NCI-H2081 (cell line): Measurements from ENCODE around the gene PMEPA1.

Experiments
- DNase-seq, 2 experiments: peaks; one replicate each; lab custom pipeline; 2025; lab: John Stamatoyannopoulos, UW

Gene PMEPA1

GRCh38 chr20:57676589-57677583 is 32.9 kb downstream of the PMEPA1 start:
- no peak for DNase-seq

GRCh38 chr20:57675773-57676172 is 34.0 kb downstream of the PMEPA1 start:
- no peak for DNase-seq

GRCh38 chr20:57672953-57673575 is 36.8 kb downstream of the PMEPA1 start:
- no peak for DNase-seq

GRCh38 chr20:57672164-57672563 is 37.7 kb downstream of the PMEPA1 start:
- peak; percentile 20 to 39 for DNase-seq

- DNase-seq: no peak
Measured at GRCh38 chr20:57671662-57672061, 38.2 kb downstream of the PMEPA1 start.

- DNase-seq: no peak
Measured at GRCh38 chr20:57671072-57671391, 38.8 kb downstream of the PMEPA1 start.

- no peak for DNase-seq
Measured at GRCh38 chr20:57670288-57671071, 39.3 kb downstream of the PMEPA1 start.

- DNase-seq: no peak
Measured at GRCh38 chr20:57669632-57670031, 40.2 kb downstream of the PMEPA1 start.

GRCh38 chr20:57667924-57668782 is 41.7 kb downstream of the PMEPA1 start:
- no peak for DNase-seq

GRCh38 chr20:57667388-57667787 is 42.4 kb downstream of the PMEPA1 start:
- DNase-seq: no peak

GRCh38 chr20:57666834-57667157 is 43.0 kb downstream of the PMEPA1 start:
- DNase-seq: no peak

GRCh38 chr20:57666106-57666833 is 43.5 kb downstream of the PMEPA1 start:
- DNase-seq: no peak

GRCh38 chr20:57665589-57665971 is 44.2 kb downstream of the PMEPA1 start:
- DNase-seq: no peak

GRCh38 chr20:57664924-57665588 is 44.8 kb downstream of the PMEPA1 start:
- no peak for DNase-seq

- DNase-seq: no peak
Measured at GRCh38 chr20:57664476-57664875, 45.3 kb downstream of the PMEPA1 start.

GRCh38 chr20:57663681-57664451 is 45.9 kb downstream of the PMEPA1 start:
- DNase-seq: no peak

GRCh38 chr20:57663241-57663640 is 46.6 kb downstream of the PMEPA1 start:
- no peak for DNase-seq

- no peak for DNase-seq
Measured at GRCh38 chr20:57662456-57663240, 47.2 kb downstream of the PMEPA1 start.
